Transverse colon (tissue), 4 donors: ENCODE data around the gene UBE2J2. TPM values are rescaled to one million over a fixed set of nuclear protein-coding genes. Genes with fewer than 3 reads are reported as not detected.

ENCODE experiments used
- DNase-seq: peaks from one replicate; pipeline ENCODE4 v3.0.0-alpha.2; 2019
- H3K27ac ChIP-seq, 4 donors: fragments of 200-600 bp; sonication (generic); 2 replicates each; pipeline ENCODE4 v1.5.1; 2016 to 2018; ENCODE audit warnings: inconsistent platforms in 4 of 4
- H3K27me3 ChIP-seq: fragments of 200-600 bp; sonication (generic); 2 replicates; pipeline ENCODE4 v1.5.1; 2017; ENCODE audit warnings: inconsistent platforms
- H3K36me3 ChIP-seq, 4 donors: fragments of 200-600 bp; sonication (generic); 2 replicates each; pipeline ENCODE4 v1.5.1; 2017 to 2019; ENCODE audit warnings: inconsistent platforms in 4 of 4
- H3K4me1 ChIP-seq, 4 donors: fragments of 200-600 bp; sonication (generic); 2 replicates each; pipeline ENCODE4 v1.5.1; 2017 to 2020; ENCODE audit warnings: inconsistent platforms in 4 of 4
- H3K4me3 ChIP-seq, 4 donors: fragments of 200-600 bp; sonication (generic); 1 replicate in 1 of 4; 2 replicates in 3 of 4; pipeline versions ENCODE4 v1.5.1 to v1.6.1; 2017 to 2019; ENCODE audit warnings: inconsistent platforms in 4 of 4
- H3K9me3 ChIP-seq, 2 donors: fragments of 200-600 bp; sonication (generic); 2 replicates each; pipeline ENCODE4 v1.5.1; 2017 to 2019; ENCODE audit warnings: inconsistent platforms in 2 of 2
- CTCF ChIP-seq, 5 experiments: fragments of 200-600 bp in 3 of 5; fragments of 450-650 bp in 2 of 5; sonication (generic) in 3 of 5; IDR thresholded peaks; 1 replicate in 2 of 5; 2 replicates in 3 of 5; pipeline ENCODE4 v1.5.1; 2016 to 2017; ENCODE audit warnings: antibody characterized with exemption in 5 of 5, inconsistent platforms in 3 of 5, mild to moderate bottlenecking in 2 of 5, moderate library complexity in 1 of 5
- EP300 ChIP-seq: sonication (generic); formaldehyde crosslinking; IDR thresholded peaks from one replicate; pipeline ENCODE4 v1.6.1; 2017; ENCODE audit warnings: antibody characterized with exemption, low read depth
- POLR2A ChIP-seq: fragments of 450-650 bp; IDR thresholded peaks from one replicate; pipeline ENCODE4 v1.6.1; 2016; ENCODE audit warnings: antibody characterized with exemption, mild to moderate bottlenecking, moderate library complexity
- POLR2AphosphoS5 ChIP-seq, 3 donors: sonication (generic); formaldehyde crosslinking; IDR thresholded peaks; one replicate each; pipeline ENCODE4 v1.6.1; 2016; ENCODE audit warnings: antibody characterized with exemption in 3 of 3
- WGBS, 2 donors: methylation state at CpG; one replicate each; pipeline ENCODE4 v1.1.5; 2018; ENCODE audit warnings: low coverage in 1 of 2; 5-methylcytosine and 5-hydroxymethylcytosine counted together
- in situ Hi-C, 4 donors: fragments of 200-750 bp; cut with MboI; loops; one replicate each; pipeline versions ENCODE4 v1.15.0 to v1.15.1; 2017; ENCODE audit warnings: low sequenced_read_pairs in 3 of 4, low pct_ligation_motif_present in 1 of 4, low pct_unique_long_range_greater_than_20kb in 1 of 4
- intact Hi-C: fragments of 100-400 bp; cut with DNase I; formaldehyde crosslinking; loops from one replicate; pipeline ENCODE4 v1.15.1; 2023; ENCODE audit warnings: low total_unique reads
- total RNA-seq, 4 donors: library from RNA; depleted of rRNA; stranded (reverse); fragments of >200 nt; gene quantifications; one replicate each; pipeline ENCODE4 v1.1.0, GENCODE V29; 2016

The UBE2J2 gene
- total RNA-seq, 4 donors from 2014 or later = 49.6 to 110 (median 59.1) TPM

GRCh38 chr1:1218524-1219200 is 55.0 kb downstream of the UBE2J2 start:
- WGBS, 2 donors = 94 to 95% methylated on average over 4 to 35 of the region's 36 CpGs
- intact Hi-C loops (no loop called here), in situ Hi-C loops (no loop called here)
- H3K4me3 ChIP-seq = no peak overlapping the region
- peaks cover 0 to 14% (median 7%) of the 10 kb centered on the region in 4 donors for H3K4me1 ChIP-seq
- no peak overlapping the region for H3K27ac ChIP-seq
- peaks cover 0 to 50% (median 13%) of the 10 kb centered on the region in 4 donors for H3K36me3 ChIP-seq
- H3K9me3 ChIP-seq = no peaks in the 10 kb centered on the region
- no peak for DNase-seq
- TF ChIP-seq POLR2AphosphoS5 (IDR thresholded peaks at IDR 0.05) (no peak), EP300 (no peak), CTCF (IDR thresholded peaks at IDR 0.05) (no peak)
- no peaks in the 10 kb centered on the region for H3K27me3 ChIP-seq

GRCh38 chr1:1217621-1218523 is 55.8 kb downstream of the UBE2J2 start:
- H3K4me1 ChIP-seq = peaks cover 0 to 21% (median 8%) of the 10 kb centered on the region in 4 donors
- WGBS, 2 donors = 85 to 88% methylated on average over 13 to 52 of the region's 52 CpGs
- intact Hi-C loops (no loop called here), in situ Hi-C loops (no loop called here)
- H3K4me3 ChIP-seq = no peak overlapping the region
- H3K27me3 ChIP-seq = peaks cover 4% of the 10 kb centered on the region
- H3K36me3 ChIP-seq = peaks cover 0 to 43% (median 13%) of the 10 kb centered on the region in 4 donors
- TF ChIP-seq EP300 = no peak
- TF ChIP-seq POLR2A = no peak
- no peak for TF ChIP-seq CTCF (IDR thresholded peaks at IDR 0.05)
- no peak for TF ChIP-seq POLR2AphosphoS5 (IDR thresholded peaks at IDR 0.05)
- DNase-seq = no peak
- no peak overlapping the region for H3K27ac ChIP-seq
- H3K9me3 ChIP-seq = no peaks in the 10 kb centered on the region

- intact Hi-C loops (no loop called here), in situ Hi-C loops (no loop called here)
- H3K27me3 ChIP-seq = peaks cover 4% of the 10 kb centered on the region
- H3K4me3 ChIP-seq = no peak overlapping the region
- peak overlapping the region in 1 of 4 donors; percentile 34 for H3K27ac ChIP-seq
- 87 to 91% methylated on average over 9 to 62 of the region's 74 CpGs for WGBS, 2 donors
- no peak for DNase-seq
- peaks cover 0 to 21% (median 6%) of the 10 kb centered on the region in 4 donors for H3K4me1 ChIP-seq
- peaks cover 0 to 38% (median 13%) of the 10 kb centered on the region in 4 donors for H3K36me3 ChIP-seq
- H3K9me3 ChIP-seq = no peaks in the 10 kb centered on the region
- TF ChIP-seq POLR2A = no peak
- TF ChIP-seq EP300 = no peak
- no peak for TF ChIP-seq CTCF (IDR thresholded peaks at IDR 0.05)
These were observed 56.7 kb downstream of the UBE2J2 start for GRCh38 chr1:1216770-1217620.
